GM19193 (cell line): ENCODE data around the gene RDH13.

ENCODE experiments used
- POLR2A ChIP-seq: IDR thresholded peaks from 4 replicates; pipeline ENCODE4 v1.6.1; 2011; ENCODE audit not compliant: insufficient read depth, insufficient read length; ENCODE audit errors: extremely low read depth

Gene RDH13

DNA sequence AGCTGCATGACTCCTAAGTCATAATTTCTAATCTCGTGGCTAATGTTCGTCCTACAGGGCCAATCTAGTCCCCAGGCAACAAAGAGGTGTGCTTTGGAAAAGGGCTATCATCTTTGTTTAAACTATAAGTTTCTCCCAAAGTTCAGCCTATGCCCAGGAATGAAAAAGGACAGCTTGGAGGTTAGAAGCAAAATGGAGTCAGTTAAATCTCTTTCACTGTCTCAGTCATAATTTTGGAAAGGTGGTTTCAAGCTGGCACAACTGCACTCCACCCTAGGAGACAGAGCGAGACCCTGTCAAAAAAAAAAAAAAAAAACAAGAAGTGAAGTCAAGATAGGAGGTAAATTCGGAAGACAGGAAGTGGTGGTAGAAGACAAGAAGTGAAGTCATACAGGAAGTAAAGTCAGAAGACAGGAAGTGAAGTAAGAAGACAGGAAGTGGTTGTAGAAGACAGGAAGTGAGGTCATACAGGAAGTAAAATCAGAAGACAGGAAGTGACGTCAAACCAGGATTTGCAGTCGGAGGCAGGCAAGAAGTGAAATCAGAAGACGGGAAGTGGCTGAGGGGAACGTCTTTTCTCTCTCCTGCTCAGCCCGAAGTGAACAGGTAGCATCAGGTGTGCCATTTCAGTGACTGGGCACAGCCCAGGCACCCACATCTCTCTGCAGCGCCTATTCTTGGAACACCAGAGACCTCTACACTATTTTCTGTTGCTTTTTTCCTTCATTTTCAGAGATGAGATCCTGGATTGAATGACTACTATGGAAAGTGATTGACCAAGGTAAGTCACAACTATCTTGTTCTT, 57.1 kb downstream of the RDH13 start:
- peak; percentile 58 for TF ChIP-seq POLR2A

DNA sequence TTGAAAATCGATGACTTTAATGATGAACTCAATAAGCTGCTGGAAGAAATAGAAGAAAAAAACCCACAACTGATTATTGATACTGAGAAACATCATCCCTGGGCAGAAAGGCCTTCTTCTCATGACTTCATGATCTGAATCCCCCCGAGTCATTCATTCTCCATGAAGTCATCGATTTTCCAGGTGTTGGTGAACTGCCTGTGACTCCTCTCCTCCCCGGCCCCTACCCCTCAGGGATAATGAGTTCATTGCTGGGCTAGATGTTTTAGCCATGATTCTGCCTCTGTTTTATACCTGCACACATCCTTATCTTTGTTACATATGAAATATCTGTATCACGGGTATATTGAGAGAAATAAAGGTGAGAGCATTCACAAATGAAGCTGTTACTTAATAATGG, 62.2 kb downstream of the RDH13 start:
- no peak for TF ChIP-seq POLR2A

DNA sequence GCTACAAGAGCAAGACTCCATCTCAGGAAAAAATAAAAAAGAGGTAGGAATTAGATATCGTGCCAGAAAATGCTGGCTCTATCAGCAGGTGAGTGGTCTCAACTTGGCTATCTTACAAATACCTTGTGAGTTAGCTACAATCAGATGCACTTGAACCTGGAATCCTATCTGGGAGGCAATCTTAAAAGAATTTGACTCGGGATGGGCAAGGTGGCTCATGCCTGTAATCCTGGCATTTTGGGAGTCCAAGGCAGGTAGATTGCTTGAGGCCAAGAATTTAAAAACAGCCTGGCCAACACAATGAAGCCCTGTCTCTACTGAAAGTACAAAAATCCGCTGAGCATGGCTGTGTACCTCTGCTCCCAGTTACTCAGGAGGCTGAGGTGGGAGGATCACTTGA, 67.4 kb downstream of the RDH13 start:
- TF ChIP-seq POLR2A, result no peak
